HUES48 (cell line): ENCODE results near the gene RASSF8.

Experiments used
- H3K27ac ChIP-seq: one replicate; pipeline ENCODE4 v1.7.0; 2013; ENCODE audit warnings: low read depth, low read length, inconsistent platforms
- H3K27me3 ChIP-seq: 2 replicates; pipeline ENCODE4 v1.6.1; 2013; ENCODE audit warnings: mild to moderate bottlenecking, low read length; ENCODE audit not compliant: control insufficient read depth, insufficient read depth
- H3K36me3 ChIP-seq: 2 replicates; pipeline ENCODE4 v1.6.1; 2013; ENCODE audit warnings: low read length; ENCODE audit not compliant: control insufficient read depth, insufficient read depth
- H3K4me1 ChIP-seq: 2 replicates; pipeline ENCODE4 v1.6.1; 2013; ENCODE audit warnings: mild to moderate bottlenecking, low read length; ENCODE audit not compliant: control insufficient read depth, insufficient read depth
- H3K4me3 ChIP-seq: 2 replicates; pipeline ENCODE4 v1.5.1; 2013; ENCODE audit warnings: mild to moderate bottlenecking, low read depth, low read length
- H3K9ac ChIP-seq: 2 replicates; pipeline ENCODE4 v1.6.1; 2013; ENCODE audit warnings: mild to moderate bottlenecking, low read depth, low read length, moderate library complexity
- H3K9me3 ChIP-seq: 2 replicates; pipeline ENCODE4 v1.6.1; 2013; ENCODE audit warnings: low read length; ENCODE audit not compliant: control insufficient read depth, insufficient read depth

Gene RASSF8

GRCh38 chr12:26090836-26091510, 132.5 kb downstream of the RASSF8 start:
- H3K27me3 ChIP-seq: no peaks in the 10 kb centered on the region
- H3K4me3 ChIP-seq: no peak overlapping the region
- H3K4me1 ChIP-seq: no peaks in the 10 kb centered on the region
- H3K27ac ChIP-seq: no peak overlapping the region
- H3K9me3 ChIP-seq: no peaks in the 10 kb centered on the region
- H3K9ac ChIP-seq: no peak overlapping the region
- H3K36me3 ChIP-seq: no peaks in the 10 kb centered on the region

GRCh38 chr12:26091822-26092221, 133.3 kb downstream of the RASSF8 start:
- H3K4me3 ChIP-seq: no peak overlapping the region
- H3K9ac ChIP-seq: no peak overlapping the region
- no peaks in the 10 kb centered on the region for H3K4me1 ChIP-seq
- H3K27me3 ChIP-seq: no peaks in the 10 kb centered on the region
- H3K9me3 ChIP-seq: no peaks in the 10 kb centered on the region
- H3K27ac ChIP-seq: no peak overlapping the region
- H3K36me3 ChIP-seq: no peaks in the 10 kb centered on the region

GRCh38 chr12:26092346-26093105, 134.0 kb downstream of the RASSF8 start:
- Histone ChIP-seq H3K4me3 (no peak overlapping the region), H3K27ac (no peak overlapping the region), H3K9ac (no peak overlapping the region)

GRCh38 chr12:26095186-26095585, 136.7 kb downstream of the RASSF8 start:
- no peaks in the 10 kb centered on the region for H3K36me3 ChIP-seq
- H3K4me1 ChIP-seq: peaks cover 5% of the 10 kb centered on the region; the same call in 1 of the 2 replicates
- no peaks in the 10 kb centered on the region for H3K9me3 ChIP-seq
- H3K4me3 ChIP-seq: no peak overlapping the region
- H3K27ac ChIP-seq: no peak overlapping the region
- H3K27me3 ChIP-seq: no peaks in the 10 kb centered on the region
- H3K9ac ChIP-seq: no peak overlapping the region

More at GRCh38 chr12:26092346-26093105, 134.0 kb downstream of the RASSF8 start:
- H3K9me3 ChIP-seq: no peaks in the 10 kb centered on the region
- no peaks in the 10 kb centered on the region for H3K36me3 ChIP-seq
- H3K4me1 ChIP-seq: peaks cover 4% of the 10 kb centered on the region; the same call in 1 of the 2 replicates
- H3K27me3 ChIP-seq: no peaks in the 10 kb centered on the region

- H3K9ac ChIP-seq: no peak overlapping the region
- no peaks in the 10 kb centered on the region for H3K36me3 ChIP-seq
- no peaks in the 10 kb centered on the region for H3K9me3 ChIP-seq
- no peak overlapping the region for H3K4me3 ChIP-seq
- H3K27me3 ChIP-seq: no peaks in the 10 kb centered on the region
- H3K4me1 ChIP-seq: peaks cover 5% of the 10 kb centered on the region; the same call in 1 of the 2 replicates
- H3K27ac ChIP-seq: no peak overlapping the region
These were observed 137.6 kb downstream of the RASSF8 start for GRCh38 chr12:26096036-26096435.

GRCh38 chr12:26097046-26097878, 138.8 kb downstream of the RASSF8 start:
- no peaks in the 10 kb centered on the region for H3K36me3 ChIP-seq
- H3K27ac ChIP-seq: no peak overlapping the region
- H3K4me3 ChIP-seq: no peak overlapping the region
- H3K9me3 ChIP-seq: no peaks in the 10 kb centered on the region
- no peaks in the 10 kb centered on the region for H3K27me3 ChIP-seq
- peaks cover 9% of the 10 kb centered on the region; the same call in 1 of the 2 replicates for H3K4me1 ChIP-seq
- H3K9ac ChIP-seq: no peak overlapping the region

GRCh38 chr12:26100666-26101349, 142.3 kb downstream of the RASSF8 start:
- no peaks in the 10 kb centered on the region for H3K9me3 ChIP-seq
- H3K36me3 ChIP-seq: no peaks in the 10 kb centered on the region
- no peak overlapping the region for H3K9ac ChIP-seq
- H3K27me3 ChIP-seq: no peaks in the 10 kb centered on the region
- H3K4me1 ChIP-seq: peaks cover 9% of the 10 kb centered on the region; the same call in 1 of the 2 replicates
- H3K4me3 ChIP-seq: no peak overlapping the region
- no peak overlapping the region for H3K27ac ChIP-seq

- no peak overlapping the region for H3K9ac ChIP-seq
- H3K9me3 ChIP-seq: no peaks in the 10 kb centered on the region
- H3K4me1 ChIP-seq: peaks cover 9% of the 10 kb centered on the region; the same call in 1 of the 2 replicates
- H3K27me3 ChIP-seq: no peaks in the 10 kb centered on the region
- no peaks in the 10 kb centered on the region for H3K36me3 ChIP-seq
- H3K4me3 ChIP-seq: no peak overlapping the region
- H3K27ac ChIP-seq: no peak overlapping the region
These were observed 142.9 kb downstream of the RASSF8 start for GRCh38 chr12:26101350-26101734.

- Histone ChIP-seq H3K4me1 (peaks cover 9% of the 10 kb centered on the region; the same call in 1 of the 2 replicates), H3K27ac (no peak overlapping the region), H3K4me3 (no peak overlapping the region), H3K9ac (no peak overlapping the region), H3K9me3 (no peaks in the 10 kb centered on the region), H3K27me3 (no peaks in the 10 kb centered on the region), H3K36me3 (no peaks in the 10 kb centered on the region)
These were observed 143.3 kb downstream of the RASSF8 start for GRCh38 chr12:26101763-26102162.

- H3K27ac ChIP-seq: no peak overlapping the region
- no peaks in the 10 kb centered on the region for H3K36me3 ChIP-seq
- no peak overlapping the region for H3K9ac ChIP-seq
- no peak overlapping the region for H3K4me3 ChIP-seq
- peaks cover 7% of the 10 kb centered on the region; the same call in 1 of the 2 replicates for H3K4me1 ChIP-seq
- no peaks in the 10 kb centered on the region for H3K27me3 ChIP-seq
- no peaks in the 10 kb centered on the region for H3K9me3 ChIP-seq
These were observed 144.5 kb downstream of the RASSF8 start for GRCh38 chr12:26102953-26103352.
